Activated naive CD4-positive, alpha-beta T cell treated with anti-CD3 and anti-CD28 coated beads for 36 hours (primary cell): ENCODE measurements around the gene LUZP4. TPM values are rescaled to one million over a fixed set of nuclear protein-coding genes. Genes with fewer than 3 reads are reported as not detected.
"Not testable (repeated sequence)": the region's sequence is repeated elsewhere in the genome, so short reads cannot be mapped to it uniquely, and the experiment has no call there.

Source experiments
- CTCF ChIA-PET: fragments of 350-600 bp; sonication (Branson Sonifier 250); formaldehyde crosslinking; loops from one replicate; lab custom pipeline; 2021; ENCODE audit warnings: antibody characterized with exemption; lab: Charles Lee
- DNase-seq: peaks from one replicate; pipeline ENCODE4 v3.0.0-alpha.2; 2020
- H3K27ac Mint-ChIP-seq: one replicate; pipeline ENCODE4 v1.8.0; 2021; ENCODE audit warnings: mild to moderate bottlenecking, mixed read lengths
- H3K27me3 Mint-ChIP-seq: one replicate; pipeline ENCODE4 v1.8.0; 2021; ENCODE audit warnings: low read depth, mixed read lengths
- H3K36me3 Mint-ChIP-seq: one replicate; pipeline ENCODE4 v1.8.0; 2021; ENCODE audit warnings: low read depth, mixed read lengths
- H3K4me1 Mint-ChIP-seq: one replicate; pipeline ENCODE4 v1.8.0; 2021; ENCODE audit warnings: low read depth, mixed read lengths
- H3K4me3 Mint-ChIP-seq: one replicate; pipeline ENCODE4 v1.8.0; 2021; ENCODE audit warnings: mild to moderate bottlenecking, moderate library complexity, mixed read lengths
- H3K9me3 Mint-ChIP-seq: one replicate; pipeline ENCODE4 v1.8.0; 2021; ENCODE audit warnings: mixed read lengths
- intact Hi-C: fragments of 100-400 bp; cut with micrococcal nuclease; formaldehyde crosslinking; loops from one replicate; pipeline ENCODE4 v1.15.1; 2023
- total RNA-seq, 2 experiments: library from RNA; stranded (reverse); gene quantifications; one replicate each; pipeline ENCODE4 v1.2.3, GENCODE V29; 2021

LUZP4 gene
- total RNA-seq, 2 experiments from 2014 or later = not detected

DNA sequence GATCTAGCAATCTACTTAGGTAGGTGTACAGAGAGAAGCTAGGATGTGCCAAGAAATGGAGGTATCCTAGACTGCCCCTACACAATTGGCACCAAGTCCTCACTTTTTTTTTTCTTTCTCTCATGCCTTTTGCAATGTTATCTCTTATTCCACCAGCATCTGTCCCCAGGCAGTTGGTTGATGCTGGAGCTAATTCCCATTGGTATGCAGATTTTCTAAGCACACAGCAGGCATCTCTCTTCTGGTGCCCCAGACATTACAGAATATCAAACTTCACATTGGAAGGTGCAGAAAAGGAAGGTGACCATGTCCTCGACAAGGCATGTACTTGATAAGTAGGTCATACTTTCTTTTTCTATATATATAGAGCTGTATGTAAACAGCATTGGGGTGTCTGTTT lies 21.6 kb downstream of the LUZP4 start:
- intact Hi-C loops = no loop called here
- CTCF ChIA-PET = no interaction called here
- H3K4me1 Mint-ChIP-seq = no peaks in the 10 kb centered on the region

GRCh38 chrX:115311601-115312001 lies 22.1 kb downstream of the LUZP4 start:
- DNase-seq = no peak
- no peaks in the 10 kb centered on the region for H3K27me3 Mint-ChIP-seq
- no peaks in the 10 kb centered on the region for H3K4me1 Mint-ChIP-seq
- H3K4me3 Mint-ChIP-seq = no peak overlapping the region
- no peaks in the 10 kb centered on the region for H3K36me3 Mint-ChIP-seq
- intact Hi-C loops = no loop called here
- no peaks in the 10 kb centered on the region for H3K9me3 Mint-ChIP-seq
- CTCF ChIA-PET = no interaction called here
- no peak overlapping the region for H3K27ac Mint-ChIP-seq

More for the DNA sequence above, 21.6 kb downstream of the LUZP4 start:
- no peak overlapping the region for H3K4me3 Mint-ChIP-seq
- DNase-seq = no peak
- no peaks in the 10 kb centered on the region for H3K27me3 Mint-ChIP-seq
- no peaks in the 10 kb centered on the region for H3K36me3 Mint-ChIP-seq
- no peaks in the 10 kb centered on the region for H3K9me3 Mint-ChIP-seq
- H3K27ac Mint-ChIP-seq = no peak overlapping the region

DNA sequence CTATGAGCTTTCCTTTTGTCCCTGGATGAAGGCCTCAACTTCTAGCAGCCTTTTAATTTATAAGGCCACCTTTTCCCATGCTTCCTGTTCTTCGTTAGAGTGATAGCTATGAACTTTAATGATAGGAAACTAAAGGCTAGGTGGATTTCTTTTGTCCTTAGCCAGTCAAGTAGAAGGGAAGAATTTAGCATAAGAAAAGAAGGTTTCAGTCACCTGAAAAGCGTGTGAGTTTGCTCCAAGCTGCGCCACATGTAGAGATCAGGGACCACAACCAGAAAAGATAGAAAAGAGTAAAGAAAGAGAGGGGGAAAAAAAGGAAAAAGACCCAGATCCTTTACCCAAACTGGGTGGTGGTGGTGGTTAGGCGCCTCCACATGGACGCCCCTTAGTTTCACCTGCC lies 28.6 kb downstream of the LUZP4 start:
- H3K36me3 Mint-ChIP-seq = no peaks in the 10 kb centered on the region
- CTCF ChIA-PET = no interaction called here
- no peak overlapping the region for H3K27ac Mint-ChIP-seq
- no peak for DNase-seq
- no peaks in the 10 kb centered on the region for H3K9me3 Mint-ChIP-seq
- H3K4me3 Mint-ChIP-seq = no peak overlapping the region
- intact Hi-C loops = no loop called here
- no peaks in the 10 kb centered on the region for H3K4me1 Mint-ChIP-seq
- H3K27me3 Mint-ChIP-seq = no peaks in the 10 kb centered on the region

- Mint-ChIP-seq H3K4me3 (no peak overlapping the region), H3K9me3 (no peaks in the 10 kb centered on the region), H3K27me3 (no peaks in the 10 kb centered on the region), H3K27ac (no peak overlapping the region), H3K4me1 (no peaks in the 10 kb centered on the region), H3K36me3 (no peaks in the 10 kb centered on the region)
- DNase-seq = no peak
- CTCF ChIA-PET = no interaction called here
- intact Hi-C loops = no loop called here
These were observed 32.9 kb downstream of the LUZP4 start for GRCh38 chrX:115322375-115322774.

GRCh38 chrX:115324194-115324593 lies 34.7 kb downstream of the LUZP4 start:
- no peak overlapping the region for H3K4me3 Mint-ChIP-seq
- H3K27me3 Mint-ChIP-seq = no peaks in the 10 kb centered on the region
- DNase-seq = no peak
- no peak overlapping the region for H3K27ac Mint-ChIP-seq
- no peaks in the 10 kb centered on the region for H3K36me3 Mint-ChIP-seq
- intact Hi-C loops = no loop called here
- CTCF ChIA-PET = no interaction called here
- no peaks in the 10 kb centered on the region for H3K9me3 Mint-ChIP-seq
- no peaks in the 10 kb centered on the region for H3K4me1 Mint-ChIP-seq

- CTCF ChIA-PET = interaction anchor here (0.9 kb wide), 1 partner anchor 361 kb away, joined by 3 read pairs; no protein-coding TSS in a partner anchor
- H3K27ac Mint-ChIP-seq, intact Hi-C loops, H3K4me1 Mint-ChIP-seq, H3K4me3 Mint-ChIP-seq, H3K27me3 Mint-ChIP-seq, H3K9me3 Mint-ChIP-seq, DNase-seq, H3K36me3 Mint-ChIP-seq: not testable (repeated sequence)
These were observed 39.8 kb downstream of the LUZP4 start for GRCh38 chrX:115329282-115329681.

- H3K27ac Mint-ChIP-seq = no peak overlapping the region
- no peaks in the 10 kb centered on the region for H3K36me3 Mint-ChIP-seq
- H3K4me1 Mint-ChIP-seq = no peaks in the 10 kb centered on the region
- H3K27me3 Mint-ChIP-seq = no peaks in the 10 kb centered on the region
- no peaks in the 10 kb centered on the region for H3K9me3 Mint-ChIP-seq
- DNase-seq = peak; percentile 17
- intact Hi-C loops = loop anchor here (1.0 kb wide), 2 partner anchors 313 to 360 kb away; no protein-coding TSS in a partner anchor
- CTCF ChIA-PET = interaction anchor here (0.7 to 2.6 kb wide), 4 partner anchors 14 to 314 kb away, joined by 3 to 20 read pairs (median 4); no protein-coding TSS in a partner anchor
- no peak overlapping the region for H3K4me3 Mint-ChIP-seq
These were observed 41.1 kb downstream of the LUZP4 start for GRCh38 chrX:115330498-115331168.

- Mint-ChIP-seq H3K4me3 (no peak overlapping the region), H3K4me1 (no peaks in the 10 kb centered on the region), H3K36me3 (no peaks in the 10 kb centered on the region), H3K9me3 (no peaks in the 10 kb centered on the region), H3K27ac (no peak overlapping the region), H3K27me3 (no peaks in the 10 kb centered on the region)
- intact Hi-C loops = no loop called here
- CTCF ChIA-PET = no interaction called here
- DNase-seq = no peak
These were observed 43.3 kb downstream of the LUZP4 start for GRCh38 chrX:115332832-115333231.

GRCh38 chrX:115333446-115333845 lies 43.9 kb downstream of the LUZP4 start:
- Mint-ChIP-seq H3K4me1 (no peaks in the 10 kb centered on the region), H3K27ac (no peak overlapping the region), H3K36me3 (no peaks in the 10 kb centered on the region), H3K9me3 (no peaks in the 10 kb centered on the region), H3K4me3 (no peak overlapping the region), H3K27me3 (no peaks in the 10 kb centered on the region)
- no peak for DNase-seq
- CTCF ChIA-PET = no interaction called here
- intact Hi-C loops = no loop called here

- no peaks in the 10 kb centered on the region for H3K27me3 Mint-ChIP-seq
- DNase-seq = no peak
- no peak overlapping the region for H3K27ac Mint-ChIP-seq
- intact Hi-C loops = no loop called here
- no peaks in the 10 kb centered on the region for H3K9me3 Mint-ChIP-seq
- CTCF ChIA-PET = no interaction called here
- no peak overlapping the region for H3K4me3 Mint-ChIP-seq
- no peaks in the 10 kb centered on the region for H3K4me1 Mint-ChIP-seq
- no peaks in the 10 kb centered on the region for H3K36me3 Mint-ChIP-seq
These were observed 48.1 kb downstream of the LUZP4 start for GRCh38 chrX:115337491-115338144.

DNA sequence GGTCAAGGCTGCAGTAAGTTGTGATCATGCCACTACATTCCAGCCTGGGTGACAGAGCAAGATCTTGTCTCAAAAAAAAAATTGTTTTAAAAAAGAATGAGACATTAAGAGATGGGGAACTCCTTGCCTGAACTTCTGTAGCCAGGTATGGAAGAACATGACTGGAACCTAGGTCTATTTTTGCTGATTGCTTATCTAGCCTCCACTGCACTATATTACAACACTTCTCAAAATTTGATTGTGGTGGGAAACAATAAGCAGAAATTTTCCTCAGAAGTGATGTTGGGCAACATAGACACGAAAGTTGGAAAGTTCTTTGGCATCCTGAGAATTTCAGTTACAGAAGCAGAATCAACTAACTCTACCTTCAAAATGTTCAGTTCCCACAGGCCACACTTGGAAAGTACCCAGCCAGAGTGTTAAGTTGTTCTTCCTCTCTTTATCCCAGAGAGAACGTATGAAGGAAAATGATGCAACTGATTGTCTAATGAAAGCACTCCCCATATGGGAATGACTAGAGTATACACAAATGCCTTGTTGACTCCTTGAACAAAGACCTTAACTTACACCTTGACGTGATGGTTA lies 50.0 kb downstream of the LUZP4 start:
- Mint-ChIP-seq H3K27ac (no peak overlapping the region), H3K4me3 (no peak overlapping the region), H3K27me3 (no peaks in the 10 kb centered on the region), H3K9me3 (no peaks in the 10 kb centered on the region), H3K4me1 (no peaks in the 10 kb centered on the region), H3K36me3 (no peaks in the 10 kb centered on the region)
- CTCF ChIA-PET = no interaction called here
- intact Hi-C loops = no loop called here
- no peak for DNase-seq

DNA sequence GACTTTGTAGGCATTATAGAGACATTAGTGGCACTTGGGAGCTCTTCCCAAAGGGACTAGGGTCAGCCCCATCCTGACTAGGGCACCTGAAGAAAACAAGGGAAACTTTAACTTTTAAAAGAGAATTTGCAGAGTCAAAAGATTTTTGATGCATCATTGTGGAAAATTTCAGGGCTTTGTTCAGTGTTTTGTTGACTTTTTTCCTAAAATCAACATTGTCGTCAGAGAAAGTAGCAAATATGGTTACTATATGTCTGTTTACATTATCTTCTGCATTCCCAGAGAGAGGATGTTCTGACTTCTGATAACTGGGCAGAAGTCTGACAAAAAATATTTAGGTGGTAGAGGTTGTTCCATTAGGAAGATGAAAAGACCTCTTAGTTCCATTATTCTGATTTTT lies 51.9 kb downstream of the LUZP4 start:
- CTCF ChIA-PET = no interaction called here

More for the DNA sequence above, 51.9 kb downstream of the LUZP4 start:
- DNase-seq = no peak
- H3K27me3 Mint-ChIP-seq = no peaks in the 10 kb centered on the region
- intact Hi-C loops = no loop called here
- no peaks in the 10 kb centered on the region for H3K36me3 Mint-ChIP-seq
- no peak overlapping the region for H3K27ac Mint-ChIP-seq
- H3K4me3 Mint-ChIP-seq = no peak overlapping the region
- H3K9me3 Mint-ChIP-seq = no peaks in the 10 kb centered on the region
- H3K4me1 Mint-ChIP-seq = no peaks in the 10 kb centered on the region
